GM12873 (cell line): ENCODE data around the gene COL25A1.

Experiments
- TF ChIP-seq, protein P1 (sequence below): IDR thresholded peaks from 2 replicates; pipeline ENCODE4 v1.5.1; 2012; ENCODE audit warnings: low read depth, mild to moderate bottlenecking, moderate library complexity, low read length, control low read depth; ENCODE audit not compliant: insufficient read depth; ENCODE audit errors: missing control alignments

COL25A1 gene

DNA sequence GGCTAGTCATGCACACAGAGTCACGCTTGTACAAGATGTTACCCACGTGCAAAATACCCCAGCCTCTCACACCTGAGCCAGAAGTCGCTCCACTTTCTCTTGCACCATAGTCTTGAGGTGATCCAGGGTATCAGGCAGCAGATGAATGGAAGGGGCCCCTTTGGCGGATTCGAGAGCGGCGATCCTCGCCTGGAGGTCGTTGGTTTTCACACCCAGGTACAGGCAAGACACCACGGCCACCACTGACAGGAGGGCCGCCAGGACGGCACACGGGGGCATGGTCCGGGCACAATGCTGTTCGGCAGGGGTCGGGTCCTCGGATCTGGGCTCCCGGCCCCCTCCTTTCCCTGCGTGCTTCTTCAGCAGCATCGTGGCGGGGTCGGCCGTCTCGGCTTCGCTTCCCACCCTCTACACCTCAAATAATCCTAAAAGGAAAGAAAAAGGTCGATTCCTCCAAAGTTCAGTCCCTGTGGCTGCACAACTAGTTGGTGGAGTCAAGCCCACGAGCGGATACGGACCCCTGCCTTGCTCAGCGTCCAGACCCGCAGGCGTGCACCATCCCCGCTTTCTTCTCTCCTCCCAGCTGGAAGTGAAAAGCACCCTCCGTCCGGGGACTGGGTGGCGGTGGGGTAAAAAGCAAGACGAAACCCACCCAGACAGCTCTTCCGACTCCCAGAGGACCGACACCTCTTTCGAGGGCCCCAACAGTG, 652 bp downstream of the COL25A1 start:
- TF ChIP-seq, protein P1, sequence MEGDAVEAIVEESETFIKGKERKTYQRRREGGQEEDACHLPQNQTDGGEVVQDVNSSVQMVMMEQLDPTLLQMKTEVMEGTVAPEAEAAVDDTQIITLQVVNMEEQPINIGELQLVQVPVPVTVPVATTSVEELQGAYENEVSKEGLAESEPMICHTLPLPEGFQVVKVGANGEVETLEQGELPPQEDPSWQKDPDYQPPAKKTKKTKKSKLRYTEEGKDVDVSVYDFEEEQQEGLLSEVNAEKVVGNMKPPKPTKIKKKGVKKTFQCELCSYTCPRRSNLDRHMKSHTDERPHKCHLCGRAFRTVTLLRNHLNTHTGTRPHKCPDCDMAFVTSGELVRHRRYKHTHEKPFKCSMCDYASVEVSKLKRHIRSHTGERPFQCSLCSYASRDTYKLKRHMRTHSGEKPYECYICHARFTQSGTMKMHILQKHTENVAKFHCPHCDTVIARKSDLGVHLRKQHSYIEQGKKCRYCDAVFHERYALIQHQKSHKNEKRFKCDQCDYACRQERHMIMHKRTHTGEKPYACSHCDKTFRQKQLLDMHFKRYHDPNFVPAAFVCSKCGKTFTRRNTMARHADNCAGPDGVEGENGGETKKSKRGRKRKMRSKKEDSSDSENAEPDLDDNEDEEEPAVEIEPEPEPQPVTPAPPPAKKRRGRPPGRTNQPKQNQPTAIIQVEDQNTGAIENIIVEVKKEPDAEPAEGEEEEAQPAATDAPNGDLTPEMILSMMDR: no peak

DNA sequence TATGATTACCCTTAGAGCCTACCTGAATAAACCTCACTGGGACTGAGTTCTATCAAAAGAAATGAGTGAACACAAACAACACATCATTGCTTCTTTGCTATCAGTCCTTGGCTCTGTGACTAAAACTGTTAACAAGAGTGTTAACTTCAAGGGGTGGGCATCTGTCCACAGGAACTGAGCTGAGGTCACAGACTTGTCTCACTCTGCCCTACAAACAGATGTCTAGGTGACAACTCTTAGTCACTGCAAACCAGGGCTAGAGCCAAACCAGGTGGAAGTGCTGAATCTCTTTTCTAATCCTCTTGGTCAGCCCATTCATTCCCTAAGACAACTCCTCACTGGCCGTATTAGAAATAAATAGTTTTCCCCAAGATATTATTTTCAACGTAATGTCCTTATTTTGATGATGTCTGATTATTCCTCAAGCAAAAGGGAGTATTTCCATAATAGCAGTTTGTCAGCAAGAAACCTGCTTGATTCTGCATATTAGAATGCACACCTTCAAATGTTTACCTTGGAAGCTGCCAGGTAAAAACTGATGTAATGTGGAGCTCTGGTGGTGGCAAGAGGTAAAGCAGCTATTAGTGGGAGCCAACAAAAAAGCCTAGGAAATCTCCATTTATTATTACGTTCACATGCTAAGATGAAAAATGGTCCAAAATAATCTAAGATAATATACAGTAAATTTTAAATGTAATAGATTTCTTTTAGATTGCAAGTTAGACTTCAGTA, 4.0 kb downstream of the COL25A1 start:
- TF ChIP-seq, protein P1: peak; percentile 56

DNA sequence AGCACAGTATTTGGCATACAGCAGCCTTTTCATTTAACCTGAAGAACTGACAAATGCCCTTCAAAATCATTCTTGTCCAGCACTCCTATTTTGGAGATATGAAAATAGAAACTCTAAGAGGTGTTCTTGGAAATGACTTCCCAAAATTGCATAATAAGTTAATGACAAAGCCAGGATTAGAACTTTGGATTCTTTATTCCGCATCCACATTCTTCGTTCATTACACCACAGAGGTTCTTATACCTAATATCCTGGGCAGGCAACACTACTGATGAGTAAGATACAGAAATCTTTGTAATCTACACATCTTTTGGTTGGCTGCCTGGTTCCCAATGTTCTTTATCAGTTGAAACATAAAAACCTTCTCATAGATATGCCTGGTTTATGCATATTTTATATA, 5.9 kb downstream of the COL25A1 start:
- TF ChIP-seq, protein P1: no peak

DNA sequence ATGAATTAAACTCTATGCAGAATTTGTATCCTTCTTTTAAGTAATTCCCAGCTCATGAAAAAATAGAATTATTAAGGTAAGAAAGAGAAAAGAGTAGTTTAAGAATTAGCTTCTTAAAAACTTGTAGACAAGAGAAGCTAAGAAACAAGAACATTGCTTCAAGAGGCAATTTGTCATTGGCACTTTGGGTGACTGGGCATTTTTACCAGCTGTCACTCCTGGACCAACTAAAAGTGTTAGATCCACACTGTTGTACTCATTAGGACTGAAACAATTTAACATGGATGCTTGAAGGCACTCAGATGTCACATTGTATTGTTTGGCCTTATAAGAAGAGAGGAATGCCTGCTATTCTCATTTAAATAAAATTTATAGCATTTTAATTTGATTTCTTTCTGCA, 7.4 kb downstream of the COL25A1 start:
- TF ChIP-seq, protein P1: no peak

DNA sequence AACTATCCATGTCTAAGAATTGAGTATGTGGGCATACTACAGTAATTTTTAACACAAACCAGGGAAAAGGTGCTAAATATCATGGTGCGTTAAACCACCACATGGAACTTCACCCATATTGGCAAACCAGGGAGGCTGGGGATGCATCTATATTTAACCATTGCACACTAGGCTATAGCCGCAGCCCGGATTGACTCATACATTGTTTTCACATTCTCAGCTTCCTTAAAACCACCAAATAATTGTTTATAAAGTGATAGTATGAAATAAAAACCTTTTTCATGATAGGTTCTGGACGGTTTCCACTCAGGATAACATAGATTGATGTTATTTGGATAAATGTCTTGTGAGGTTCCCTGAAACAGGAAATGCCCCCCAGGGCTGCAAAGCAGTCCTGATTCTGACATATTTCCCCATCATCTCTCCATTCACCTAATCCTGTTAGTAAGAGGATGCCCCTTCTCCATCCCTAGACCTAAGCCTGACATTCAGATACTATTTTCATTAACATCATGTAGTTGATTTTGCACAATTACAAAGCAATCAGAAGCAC, 7.9 kb downstream of the COL25A1 start:
- TF ChIP-seq, protein P1: no peak

DNA sequence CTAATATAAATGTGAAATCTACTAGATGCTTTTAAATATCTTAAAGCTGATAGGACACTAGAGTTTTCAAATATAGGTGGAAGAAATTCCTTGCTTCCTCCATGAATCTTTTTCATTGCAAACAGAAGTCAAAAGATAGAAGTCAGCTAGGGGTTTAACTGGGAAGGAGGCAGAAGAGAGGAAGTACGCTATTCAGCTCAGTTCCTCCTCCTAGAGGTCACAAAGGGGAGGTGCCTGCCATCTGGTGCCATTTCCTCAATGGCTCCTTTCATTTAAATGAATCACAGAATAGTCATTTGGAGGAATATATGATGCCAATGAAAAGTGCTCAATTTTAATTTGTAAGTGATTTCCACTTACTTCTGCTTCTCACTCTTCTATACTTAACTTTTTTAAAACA, 8.5 kb downstream of the COL25A1 start:
- TF ChIP-seq, protein P1: peak; percentile 78

DNA sequence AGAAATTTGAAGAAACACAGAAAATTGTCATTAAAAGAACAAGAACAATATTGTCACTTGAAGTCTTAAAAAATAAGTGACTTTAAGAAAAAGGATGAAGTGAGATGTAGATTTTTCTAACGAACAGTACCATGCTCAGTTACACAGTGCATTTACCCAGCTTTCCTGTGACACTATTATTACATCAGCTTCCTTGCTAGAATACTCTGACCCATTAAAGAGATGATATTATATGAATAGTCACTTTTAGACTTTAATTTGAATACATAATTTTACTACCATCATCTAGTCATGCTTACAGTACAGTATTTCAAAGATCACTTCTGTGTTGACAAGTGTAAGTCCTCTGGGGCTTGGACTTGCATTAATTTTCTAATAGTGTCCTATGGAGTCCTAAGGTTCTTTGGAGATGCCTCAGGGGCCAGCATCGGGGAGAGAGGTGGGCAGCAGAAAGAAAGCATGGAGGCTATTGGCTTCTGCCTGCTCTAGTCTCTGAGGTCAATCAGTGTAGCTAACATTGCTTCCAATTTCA, 10.7 kb downstream of the COL25A1 start:
- TF ChIP-seq, protein P1: no peak
